K562 (cell line): Measurements from ENCODE around the gene RGL2. TPM values are rescaled to one million over a fixed set of nuclear protein-coding genes. Genes with fewer than 3 reads are reported as not detected.

Experiments
- ARID1B ChIP-seq: fragments of 450-650 bp; IDR thresholded peaks from 2 replicates; pipeline ENCODE4 v1.6.1; 2016; ENCODE audit warnings: antibody characterized with exemption, mild to moderate bottlenecking, inconsistent platforms
- CAMTA2 ChIP-seq: fragments of 250-450 bp; sonication (Bioruptor Pico); conservative IDR thresholded peaks from 2 replicates; pipeline ENCODE4 v1.5.1; 2022
- CBX8 ChIP-seq: fragments of 200-600 bp; sonication (generic); IDR thresholded peaks from 2 replicates; pipeline ENCODE4 v1.6.1; 2012; ENCODE audit warnings: borderline replicate concordance, mixed run types, low read depth, mild to moderate bottlenecking, moderate library complexity, mixed read lengths, low read length, control low read depth, inconsistent platforms; ENCODE audit not compliant: poor library complexity, severe bottlenecking; ENCODE audit errors: extremely low read depth
- EZH2 ChIP-seq: IDR thresholded peaks from 2 replicates; pipeline ENCODE4 v1.6.1; 2012; ENCODE audit warnings: low read depth, mild to moderate bottlenecking, inconsistent platforms, low read length, borderline replicate concordance
- FOXM1 ChIP-seq, 2 experiments: fragments of 450-650 bp in 1 of 2; sonication (generic) in 1 of 2; formaldehyde crosslinking in 1 of 2; IDR thresholded peaks; 2 replicates each; pipeline versions ENCODE4 v1.6.1 to v1.9.0; 2017 to 2022; ENCODE audit warnings: low read depth in 2 of 2, mild to moderate bottlenecking in 2 of 2, missing genetic modification reagents in 1 of 2, moderate library complexity in 1 of 2
- GABPA ChIP-seq: fragments of 200-800 bp; sonication (Bioruptor generic); conservative IDR thresholded peaks from 2 replicates; pipeline ENCODE4 v1.6.1; 2016; ENCODE audit warnings: low read depth, missing genetic modification characterization, missing compliant biosample characterization
- HDAC2 ChIP-seq: fragments of 450-650 bp; IDR thresholded peaks from 2 replicates; pipeline ENCODE4 v1.6.1; 2016; ENCODE audit warnings: mild to moderate bottlenecking
- KAT2B ChIP-seq: IDR thresholded peaks from one replicate; pipeline ENCODE4 v1.6.1; 2012; ENCODE audit warnings: low read depth, mild to moderate bottlenecking, control low read depth, inconsistent platforms, low read length, moderate library complexity
- MLLT1 ChIP-seq, 2 experiments: fragments of 450-650 bp; IDR thresholded peaks; 2 replicates each; pipeline ENCODE4 v1.6.1; 2016
- MNT ChIP-seq, 2 experiments: fragments of 450-650 bp; conservative IDR thresholded peaks; 2 replicates each; pipeline ENCODE4 v1.6.1; 2017; ENCODE audit warnings: mild to moderate bottlenecking in 2 of 2, moderate library complexity in 2 of 2
- U2AF1 ChIP-seq: fragments of 200-400 bp; formaldehyde crosslinking; optimal IDR thresholded peaks from 2 replicates; pipeline ENCODE3; 2017; ENCODE audit warnings: mild to moderate bottlenecking, low read depth, low read length, moderate library complexity
- ZBTB33 ChIP-seq: sonication (generic); formaldehyde crosslinking; IDR thresholded peaks from 2 replicates; pipeline ENCODE4 v1.8.1; 2023; ENCODE audit warnings: mild to moderate bottlenecking, missing genetic modification reagents
- ZBTB5 ChIP-seq: fragments of 450-650 bp; IDR thresholded peaks from 2 replicates; pipeline ENCODE4 v1.6.1; 2017; ENCODE audit warnings: antibody characterized with exemption
- ZFP1 ChIP-seq: fragments of 450-650 bp; formaldehyde crosslinking; IDR thresholded peaks from 2 replicates; pipeline ENCODE4 v1.4.0; 2020; ENCODE audit warnings: mild to moderate bottlenecking, mixed read lengths
- ZFX ChIP-seq: sonication (generic); formaldehyde crosslinking; IDR thresholded peaks from 2 replicates; pipeline ENCODE4 v1.8.0; 2022; ENCODE audit warnings: mild to moderate bottlenecking, missing genetic modification reagents, moderate library complexity
- polyA plus RNA-seq, 8 experiments: library from polyadenylated mRNA; depleted of rRNA in 4 of 8; stranded (reverse) in 5 of 8; unstranded in 3 of 8; fragments of >200 nt; fragmentation: Nextera tagmentation in 2 of 8; fragmentation: Illumina TruSeq in 1 of 8; extraction: Ambion mirVana in 2 of 8; extraction: Trizol in 1 of 8; gene quantifications; 2 replicates each; pipeline versions ENCODE4 v1.2.1 to v1.2.3, GENCODE V29; 2011 to 2014; ENCODE audit warnings: inconsistent platforms in 1 of 8, missing spikeins in 1 of 8
- total RNA-seq, 7 experiments: library from RNA; depleted of rRNA in 6 of 7; stranded (reverse); fragments of >200 nt in 6 of 7; fragmentation: Illumina TruSeq in 2 of 7; extraction: Trizol in 2 of 7; gene quantifications; 2 replicates each; pipeline versions ENCODE4 v1.2.1 to v1.2.3, GENCODE V29; 2011 to 2021; ENCODE audit warnings: low replicate concordance in 1 of 7

Gene RGL2
- total and polyA plus RNA-seq, 9 of the 15 experiments (the other 6 are each of a cell fraction or from before 2014, with no cell fraction given): 1.8 to 57.1 (median 19.5) TPM

- TF ChIP-seq ZBTB5 (peak; percentile 54; the same call in 1 of the 2 replicates), CBX8 (no peak), EZH2 (no peak), ZFX (CRISPR knock-in tag) (peak; percentile 32), ARID1B (peak; percentile 60), HDAC2 (peak; percentile 85; the same call in 1 of the 2 replicates), MLLT1 (IDR thresholded peaks at IDR 0.05) (peak; percentile 59 to 89; a peak in 3 of 4 replicates), GABPA (tag) (peak; percentile 38; the same call in 1 of the 2 replicates), KAT2B (no peak), CAMTA2 (CRISPR knock-in tag) (0 out of 2 replicates have a peak, but pooled peaks have one; percentile 9), U2AF1 (no peak), ZFP1 (CRISPR knock-in tag) (no peak), ZBTB33 (CRISPR knock-in tag) (no peak), FOXM1 (IDR thresholded peaks at IDR 0.05; ENCODE audit: low read depth) (peak; percentile 86), FOXM1 (CRISPR knock-in tag; IDR thresholded peaks at IDR 0.05; ENCODE audit: low read depth) (no peak), MNT (conservative IDR thresholded peaks at IDR 0.05) (peak in 1 of 2 experiments; percentile 61; a peak in 2 of 4 replicates)
Measured at GRCh38 chr6:33317669-33318425, 19.1 kb upstream of the RGL2 start, which contains the start of gene ZBTB22 (continued).
